GM10248 (cell line): Measurements from ENCODE around the gene RABEP2.

Experiments used
- CTCF ChIA-PET: fragments of 300-600 bp; sonication (Branson Sonifier 250); formaldehyde crosslinking; extraction: SDS; loops from one replicate; lab custom pipeline; 2021; ENCODE audit warnings: antibody characterized with exemption; lab: Yijun Ruan, JAX
- POLR2A ChIA-PET: fragments of 350-650 bp; sonication (Branson Sonifier 250); formaldehyde crosslinking; extraction: SDS; loops from one replicate; lab custom pipeline; 2020; ENCODE audit warnings: antibody characterized with exemption; lab: Yijun Ruan, JAX
- DNase-seq: peaks from one replicate; pipeline ENCODE4 v3.0.0; 2012; ENCODE audit errors: extremely low spot score
- CTCF ChIP-seq: IDR thresholded peaks from 2 replicates; pipeline ENCODE4 v1.5.1; 2012; ENCODE audit warnings: mild to moderate bottlenecking, low read depth; ENCODE audit errors: extremely low read depth, missing control alignments, control extremely low read depth

The RABEP2 gene

GRCh38 chr16:28867241-28867640, 57.8 kb downstream of the RABEP2 start:
- TF ChIP-seq CTCF, result no peak
- ChIA-PET POLR2A (no interaction called here), CTCF (interaction anchor here (1.8 kb wide), 1 partner anchor 78 kb away, joined by 6 read pairs; no protein-coding TSS in a partner anchor)
- DNase-seq, result no peak

- DNase-seq, result no peak
- POLR2A ChIA-PET, result no interaction called here
- TF ChIP-seq CTCF, result no peak
- CTCF ChIA-PET, result interaction anchor here (1.1 to 1.8 kb wide), 4 partner anchors 7 to 78 kb away, joined by 5 to 6 read pairs (median 6); no protein-coding TSS in a partner anchor
These were observed 58.6 kb downstream of the RABEP2 start for GRCh38 chr16:28866454-28866804.

GRCh38 chr16:28865722-28866453, 59.1 kb downstream of the RABEP2 start:
- POLR2A ChIA-PET, result interaction anchor here (0.5 to 0.6 kb wide), 2 partner anchors 10 to 19 kb away, joined by 3 to 5 read pairs; no protein-coding TSS in a partner anchor

GRCh38 chr16:28865001-28865688, 59.9 kb downstream of the RABEP2 start:
- TF ChIP-seq CTCF, result no peak
- no peak for DNase-seq
- POLR2A ChIA-PET, result interaction anchor here (0.5 to 0.6 kb wide), 2 partner anchors 9 to 18 kb away, joined by 3 to 5 read pairs; no protein-coding TSS in a partner anchor
- CTCF ChIA-PET, result interaction anchor here (1.0 to 5.1 kb wide), 8 partner anchors 8 to 80 kb away, joined by 3 to 48 read pairs (median 6); partner anchors contain the start of genes ATP2A1 and TUFM

More at GRCh38 chr16:28865722-28866453, 59.1 kb downstream of the RABEP2 start:
- CTCF ChIA-PET, result interaction anchor here (1.0 to 5.1 kb wide), 7 partner anchors 8 to 79 kb away, joined by 4 to 48 read pairs (median 6); partner anchors contain the start of gene TUFM
- DNase-seq, result no peak
- TF ChIP-seq CTCF, result no peak

- ChIA-PET CTCF (interaction anchor here (1.0 to 5.1 kb wide), 8 partner anchors 10 to 81 kb away, joined by 3 to 48 read pairs (median 8); partner anchors contain the start of genes ATP2A1, CD19 and TUFM), POLR2A (interaction anchor here (0.6 to 1.1 kb wide), 2 partner anchors 15 to 69 kb away, joined by 3 to 6 read pairs; no protein-coding TSS in a partner anchor)
- DNase-seq, result no peak
- TF ChIP-seq CTCF, result no peak
These were observed 60.9 kb downstream of the RABEP2 start for GRCh38 chr16:28863929-28864793.
